GM20000 (cell line): ENCODE data around the gene GPR108.

Experiments used
- DNase-seq: peaks from one replicate; pipeline ENCODE4 v3.0.0; 2012; ENCODE audit warnings: low spot score
- CTCF ChIP-seq: IDR thresholded peaks from 2 replicates; pipeline ENCODE4 v1.5.1; 2012; ENCODE audit warnings: mild to moderate bottlenecking, control low read depth; ENCODE audit errors: extremely low read depth, missing control alignments

Gene GPR108

GRCh38 chr19:6725513-6726231 lies 11.7 kb downstream of the GPR108 start:
- TF ChIP-seq CTCF, result no peak
- no peak for DNase-seq

- no peak for DNase-seq
- no peak for TF ChIP-seq CTCF
Measured at GRCh38 chr19:6724631-6725492, 12.5 kb downstream of the GPR108 start.

GRCh38 chr19:6723738-6724137 lies 13.6 kb downstream of the GPR108 start:
- TF ChIP-seq CTCF, result no peak

GRCh38 chr19:6723108-6723618 lies 14.2 kb downstream of the GPR108 start:
- DNase-seq, result no peak
- no peak for TF ChIP-seq CTCF

More at GRCh38 chr19:6723738-6724137, 13.6 kb downstream of the GPR108 start:
- no peak for DNase-seq

GRCh38 chr19:6721773-6722172 lies 15.6 kb downstream of the GPR108 start:
- peak; percentile 83 for DNase-seq
- no peak for TF ChIP-seq CTCF

GRCh38 chr19:6721138-6721474 lies 16.3 kb downstream of the GPR108 start:
- DNase-seq, result no peak
- no peak for TF ChIP-seq CTCF

- TF ChIP-seq CTCF, result no peak
- DNase-seq, result no peak
Measured at GRCh38 chr19:6720369-6721137, 16.8 kb downstream of the GPR108 start, which contains the start of gene C3. TSS of gene C3 (minus strand) at chr19:6720650. CDS start at chr19:6720589, 61 bp downstream.
